Stimulated activated CD8-positive, alpha-beta memory T cell treated with anti-CD3 and anti-CD28 coated beads, Interleukin-12 subunit alpha, Interleukin-12 subunit beta, amount 100 ng/mL, for 4 hours (primary cell): ENCODE measurements around the gene NUDT4.
"Not testable (repeated sequence)": the region's sequence is repeated elsewhere in the genome, so short reads cannot be mapped to it uniquely, and the experiment has no call there.

ENCODE experiments used
- DNase-seq: peaks from one replicate; pipeline ENCODE4 v3.0.0-alpha.2; 2020; ENCODE audit warnings: low read depth

Gene NUDT4

GRCh38 chr12:93402333-93403311 lies 24.9 kb downstream of the NUDT4 start:
- DNase-seq, result no peak

GRCh38 chr12:93403988-93404803 lies 26.5 kb downstream of the NUDT4 start:
- DNase-seq, result no peak

GRCh38 chr12:93404961-93405849 lies 27.5 kb downstream of the NUDT4 start:
- no peak for DNase-seq

GRCh38 chr12:93407054-93407962 lies 29.6 kb downstream of the NUDT4 start:
- DNase-seq, result no peak

GRCh38 chr12:93407963-93408283 lies 30.2 kb downstream of the NUDT4 start:
- no peak for DNase-seq

GRCh38 chr12:93408813-93409212 lies 31.1 kb downstream of the NUDT4 start:
- DNase-seq, result no peak

- DNase-seq, result not testable (repeated sequence)
Measured at GRCh38 chr12:93409343-93410187, 31.8 kb downstream of the NUDT4 start.

GRCh38 chr12:93411060-93411459 lies 33.3 kb downstream of the NUDT4 start:
- DNase-seq, result not testable (repeated sequence)

GRCh38 chr12:93412396-93412795 lies 34.7 kb downstream of the NUDT4 start:
- not testable (repeated sequence) for DNase-seq

GRCh38 chr12:93413064-93413463 lies 35.3 kb downstream of the NUDT4 start:
- DNase-seq, result no peak

- no peak for DNase-seq
Measured at GRCh38 chr12:93415723-93416464, 38.2 kb downstream of the NUDT4 start.

GRCh38 chr12:93417967-93418480 lies 40.3 kb downstream of the NUDT4 start:
- no peak for DNase-seq

GRCh38 chr12:93419388-93420034 lies 41.8 kb downstream of the NUDT4 start:
- no peak for DNase-seq

- no peak for DNase-seq
Measured at GRCh38 chr12:93422050-93422449, 44.3 kb downstream of the NUDT4 start.

GRCh38 chr12:93425736-93426411 lies 48.1 kb downstream of the NUDT4 start:
- no peak for DNase-seq

- DNase-seq, result no peak
Measured at GRCh38 chr12:93426412-93426805, 48.7 kb downstream of the NUDT4 start.

GRCh38 chr12:93427779-93428564 lies 50.2 kb downstream of the NUDT4 start:
- no peak for DNase-seq
